B cell (primary cell): ENCODE data around the gene JMJD4. TPM values are rescaled to one million over a fixed set of nuclear protein-coding genes. Genes with fewer than 3 reads are reported as not detected.

Experiments
- ATAC-seq: fragments of 200-7000 bp; cut with Tn5 transposase; one replicate; pipeline ENCODE4 v1.10.0; 2021; ENCODE audit warnings: low read depth, mild to moderate bottlenecking, moderate number of reproducible peaks, moderate library complexity
- CTCF ChIA-PET: fragments of 350-600 bp; sonication (Branson Sonifier 250); formaldehyde crosslinking; loops from one replicate; lab custom pipeline; 2021; ENCODE audit warnings: antibody characterized with exemption, inconsistent platforms; lab: Charles Lee
- POLR2A ChIA-PET: fragments of 350-600 bp; sonication (Branson Sonifier 250); formaldehyde crosslinking; loops from one replicate; lab custom pipeline; 2021; ENCODE audit warnings: antibody characterized with exemption; lab: Charles Lee
- DNase-seq: peaks from one replicate; pipeline ENCODE4 v3.0.0; 2013
- H2AFZ ChIP-seq: 2 replicates; pipeline ENCODE4 v1.6.1; 2012; ENCODE audit warnings: mild to moderate bottlenecking, low read depth, low read length; ENCODE audit not compliant: insufficient read depth, poor library complexity, severe bottlenecking
- H3K27ac ChIP-seq, 2 donors: 1 replicate in 1 of 2; 2 replicates in 1 of 2; pipeline ENCODE4 v1.5.1; 2012 to 2013; ENCODE audit warnings: low read length in 2 of 2, mild to moderate bottlenecking in 2 of 2, moderate library complexity in 1 of 2
- H3K27me3 ChIP-seq, 4 experiments: fragments of 200-600 bp in 1 of 4; sonication (generic) in 1 of 4; replicated peaks in 1 of 4; 1 replicate in 2 of 4; 2 replicates in 2 of 4; pipeline versions ENCODE4 v1.6.1 to v1.7.0; 2013 to 2016; ENCODE audit warnings: low read length in 3 of 4, mild to moderate bottlenecking in 2 of 4, mixed read lengths in 1 of 4, moderate library complexity in 1 of 4; ENCODE audit not compliant: insufficient read depth in 4 of 4, control insufficient read depth in 3 of 4; ENCODE audit errors: control extremely low read depth in 1 of 4
- H3K36me3 ChIP-seq, 2 experiments: replicated peaks in 1 of 2; 1 replicate in 1 of 2; 2 replicates in 1 of 2; pipeline versions ENCODE4 v1.6.1 to v1.7.1; 2013; ENCODE audit warnings: low read length in 1 of 2; ENCODE audit not compliant: insufficient read depth in 2 of 2, control insufficient read depth in 1 of 2; ENCODE audit errors: control extremely low read depth in 1 of 2, extremely low read depth in 1 of 2
- H3K4me1 ChIP-seq, 2 donors: fragments of 200-600 bp in 1 of 2; sonication (generic) in 1 of 2; 1 replicate in 1 of 2; 2 replicates in 1 of 2; pipeline versions ENCODE4 v1.5.1 to v1.6.1; 2013 to 2017; ENCODE audit warnings: low read length in 2 of 2; ENCODE audit not compliant: control insufficient read depth in 2 of 2, insufficient read depth in 2 of 2
- H3K4me2 ChIP-seq: replicated peaks from 2 replicates; pipeline ENCODE3; 2012; ENCODE audit warnings: mild to moderate bottlenecking, low read depth, low read length; ENCODE audit not compliant: poor library complexity, severe bottlenecking
- H3K4me3 ChIP-seq, 5 experiments: fragments of 200-600 bp in 1 of 5; sonication (generic) in 1 of 5; 1 replicate in 3 of 5; 2 replicates in 2 of 5; pipeline versions ENCODE4 v1.5.1 to v1.7.0; 2011 to 2016; ENCODE audit warnings: low read length in 4 of 5, mild to moderate bottlenecking in 4 of 5, low read depth in 2 of 5, control low read depth in 1 of 5, moderate library complexity in 1 of 5; ENCODE audit not compliant: insufficient read depth in 1 of 5; ENCODE audit errors: control extremely low read depth in 1 of 5, extremely low read depth in 1 of 5
- H3K79me2 ChIP-seq: fragments of 200-600 bp; sonication (generic); one replicate; pipeline ENCODE4 v1.6.0; 2016; ENCODE audit warnings: low read length; ENCODE audit not compliant: control insufficient read depth, insufficient read depth
- H3K9ac ChIP-seq: fragments of 200-600 bp; sonication (generic); 2 replicates; pipeline ENCODE4 v1.6.1; 2017; ENCODE audit warnings: mild to moderate bottlenecking, low read length, moderate library complexity
- H3K9me3 ChIP-seq, 3 donors: one replicate each; pipeline versions ENCODE4 v1.6.1 to v1.7.1; 2013; ENCODE audit warnings: low read length in 2 of 3; ENCODE audit not compliant: control insufficient read depth in 2 of 3, insufficient read depth in 1 of 3; ENCODE audit errors: control extremely low read depth in 1 of 3
- H4K20me1 ChIP-seq: 2 replicates; pipeline ENCODE4 v1.6.0; 2012; ENCODE audit warnings: mild to moderate bottlenecking, low read length; ENCODE audit not compliant: insufficient read depth, control insufficient read depth, poor library complexity, severe bottlenecking
- H3K27ac Mint-ChIP-seq: one replicate; pipeline ENCODE4 v1.8.0; 2021; ENCODE audit warnings: mixed read lengths
- H3K27me3 Mint-ChIP-seq: one replicate; pipeline ENCODE4 v1.8.0; 2021; ENCODE audit warnings: mixed read lengths
- H3K4me1 Mint-ChIP-seq: one replicate; pipeline ENCODE4 v1.8.0; 2021; ENCODE audit warnings: mixed read lengths
- H3K4me3 Mint-ChIP-seq: one replicate; pipeline ENCODE4 v1.8.0; 2021; ENCODE audit warnings: mixed read lengths
- H3K9me3 Mint-ChIP-seq: one replicate; pipeline ENCODE4 v1.8.0; 2022; ENCODE audit warnings: mixed read lengths; ENCODE audit not compliant: insufficient read depth
- CTCF ChIP-seq: fragments of 200-600 bp; IDR thresholded peaks from one replicate; pipeline ENCODE4 v1.8.0; 2022; ENCODE audit warnings: antibody characterized with exemption, mild to moderate bottlenecking
- EZH2 ChIP-seq: IDR thresholded peaks from 2 replicates; pipeline ENCODE4 v1.6.1; 2012; ENCODE audit warnings: borderline replicate concordance, low read depth, mild to moderate bottlenecking, moderate library complexity, low read length; ENCODE audit not compliant: insufficient read depth, poor library complexity, severe bottlenecking
- WGBS: methylation state at CpG from one replicate; pipeline ENCODE4 v1.1.5; 2013; ENCODE audit warnings: missing lambda C conversion rate; ENCODE audit not compliant: insufficient coverage; 5-methylcytosine and 5-hydroxymethylcytosine counted together
- intact Hi-C: fragments of 100-400 bp; cut with micrococcal nuclease; formaldehyde crosslinking; loops from one replicate; pipeline ENCODE4 v1.10.0; 2022
- polyA plus RNA-seq: library from polyadenylated mRNA; depleted of rRNA; stranded (reverse); fragments of >200 nt; gene quantifications from 2 replicates; pipeline ENCODE4 v1.2.3, GENCODE V29; 2012
- total RNA-seq, 2 donors: library from RNA; stranded (reverse); fragments of 120-200 nt in 1 of 2; gene quantifications; 1 replicate in 1 of 2; 2 replicates in 1 of 2; pipeline versions ENCODE4 v1.2.3 to v1.2.4, GENCODE V29; 2013 to 2022

JMJD4 gene
- total and polyA plus RNA-seq, 2 donors (not counting 1 experiment from before 2014, with no cell fraction given): 29.9 to 30.6 TPM

GRCh38 chr1:227774821-227775661 is 39.9 kb upstream of the JMJD4 start:
- no peak overlapping the region for H3K27ac Mint-ChIP-seq
- no peak for TF ChIP-seq EZH2
- TF ChIP-seq CTCF: no peak

More at GRCh38 chr1:227774821-227775661, 39.9 kb upstream of the JMJD4 start:
- no peaks in the 10 kb centered on the region for H3K79me2 ChIP-seq
- no peaks in the 10 kb centered on the region for H3K27me3 ChIP-seq
- H3K9me3 ChIP-seq: no peaks in the 10 kb centered on the region
- H2AFZ ChIP-seq: no peak overlapping the region
- Mint-ChIP-seq H3K9me3 (no peaks in the 10 kb centered on the region), H3K27me3 (no peaks in the 10 kb centered on the region), H3K4me1 (no peaks in the 10 kb centered on the region), H3K4me3 (no peak overlapping the region)
- 95% methylated on average over 33 of the region's 42 CpGs for WGBS
- CTCF ChIA-PET: interaction anchor here (1.7 kb wide), 1 partner anchor 12 kb away, joined by 3 read pairs; no protein-coding TSS in a partner anchor
- H4K20me1 ChIP-seq: no peaks in the 10 kb centered on the region
- intact Hi-C loops: no loop called here
- peaks cover 0 to 23% of the 10 kb centered on the region in 2 experiments for H3K36me3 ChIP-seq
- H3K4me1 ChIP-seq: no peaks in the 10 kb centered on the region
- POLR2A ChIA-PET: no interaction called here
- H3K27ac ChIP-seq: no peak overlapping the region
- no peak overlapping the region for H3K4me2 ChIP-seq
- no peak overlapping the region for H3K4me3 ChIP-seq
- ATAC-seq (no peak), DNase-seq (no peak)
- no peak overlapping the region for H3K9ac ChIP-seq
